ENCODE results near the gene MAML3. TPM values are rescaled to one million over a fixed set of nuclear protein-coding genes. Genes with fewer than 3 reads are reported as not detected.

Gene MAML3
- total RNA-seq, 5 donors from 2014 or later (not counting 1 experiment from before 2014, with no cell fraction given): 2.0 to 3.4 (median 2.7) TPM

GRCh38 chr4:139786494-139787354 is 367.3 kb downstream of the MAML3 start:
- Histone ChIP-seq H3K9me3 (no peaks in the 10 kb centered on the region), H3K4me1 (ENCODE audit: control insufficient read depth in 1 of 2, extremely low read depth in 1 of 2, insufficient read depth in 2 of 2, low read length in 2 of 2) (no peaks in the 10 kb centered on the region), H3K4me3 (ENCODE audit: control insufficient read depth in 1 of 2, extremely low read depth in 1 of 2, low read length in 1 of 2) (no peak overlapping the region), H3K36me3 (ENCODE audit: control insufficient read depth in 2 of 2, extremely low read depth in 1 of 2, insufficient read depth in 1 of 2, low read length in 1 of 2) (no peaks in the 10 kb centered on the region), H3K27me3 (replicated peaks in 1 of 2; ENCODE audit: control insufficient read depth in 2 of 2, extremely low read depth in 1 of 2, insufficient read depth in 2 of 2, low read length in 1 of 2) (peaks cover 0 to 2% of the 10 kb centered on the region in 2 experiments), H3K27ac (ENCODE audit: low read length) (no peak overlapping the region)
- H3K9me3 Mint-ChIP-seq: no peaks in the 10 kb centered on the region
- ChIA-PET POLR2A (no interaction called here), CTCF (no interaction called here)
- ATAC-seq (replicated peaks in 1 of 4): no peak
- WGBS (ENCODE audit: insufficient coverage): 70% methylated on average over 3 of the region's 12 CpGs
- H3K4me3 Mint-ChIP-seq: no peak overlapping the region
- no peak for DNase-seq
- H3K4me1 Mint-ChIP-seq: no peaks in the 10 kb centered on the region
- no peaks in the 10 kb centered on the region for H3K36me3 Mint-ChIP-seq
- H3K27ac Mint-ChIP-seq: no peak overlapping the region
- H3K27me3 Mint-ChIP-seq: peaks cover 0 to 11% of the 10 kb centered on the region in 2 donors

GRCh38 chr4:139785356-139785755 is 368.6 kb downstream of the MAML3 start:
- no peak overlapping the region for H3K27ac Mint-ChIP-seq

GRCh38 chr4:139783741-139784484 is 370.1 kb downstream of the MAML3 start:
- WGBS (ENCODE audit: insufficient coverage): 90% methylated on average over 12 of the region's 20 CpGs
- Histone ChIP-seq H3K4me3 (ENCODE audit: control insufficient read depth in 1 of 2, extremely low read depth in 1 of 2, low read length in 1 of 2) (no peak overlapping the region), H3K36me3 (ENCODE audit: control insufficient read depth in 2 of 2, extremely low read depth in 1 of 2, insufficient read depth in 1 of 2, low read length in 1 of 2) (no peaks in the 10 kb centered on the region), H3K9me3 (no peaks in the 10 kb centered on the region), H3K27me3 (replicated peaks in 1 of 2; ENCODE audit: control insufficient read depth in 2 of 2, extremely low read depth in 1 of 2, insufficient read depth in 2 of 2, low read length in 1 of 2) (no peaks in the 10 kb centered on the region), H3K27ac (ENCODE audit: low read length) (no peak overlapping the region), H3K4me1 (ENCODE audit: control insufficient read depth in 1 of 2, extremely low read depth in 1 of 2, insufficient read depth in 2 of 2, low read length in 2 of 2) (no peaks in the 10 kb centered on the region)
- no peaks in the 10 kb centered on the region for H3K9me3 Mint-ChIP-seq
- H3K4me1 Mint-ChIP-seq: no peaks in the 10 kb centered on the region
- CTCF ChIA-PET: no interaction called here
- H3K27me3 Mint-ChIP-seq: peaks cover 0 to 4% of the 10 kb centered on the region in 2 donors
- H3K36me3 Mint-ChIP-seq: no peaks in the 10 kb centered on the region
- no peak for DNase-seq
- no peak overlapping the region for H3K27ac Mint-ChIP-seq
- ATAC-seq (replicated peaks in 1 of 4): no peak
- POLR2A ChIA-PET: no interaction called here
- H3K4me3 Mint-ChIP-seq: no peak overlapping the region

More at GRCh38 chr4:139785356-139785755, 368.6 kb downstream of the MAML3 start:
- Mint-ChIP-seq H3K27me3 (peaks cover 0 to 8% of the 10 kb centered on the region in 2 donors), H3K4me1 (no peaks in the 10 kb centered on the region), H3K36me3 (no peaks in the 10 kb centered on the region), H3K4me3 (no peak overlapping the region), H3K9me3 (no peaks in the 10 kb centered on the region)
- no peak overlapping the region for H3K4me3 ChIP-seq (ENCODE audit: control insufficient read depth in 1 of 2, extremely low read depth in 1 of 2, low read length in 1 of 2)
- CTCF ChIA-PET: interaction anchor here in 1 of 2 donors (0.6 kb wide), 1 partner anchor 14 kb away, joined by 3 read pairs; no protein-coding TSS in a partner anchor
- H3K27ac ChIP-seq (ENCODE audit: low read length): no peak overlapping the region
- DNase-seq (no peak), ATAC-seq (replicated peaks in 1 of 4) (no peak)
- no peaks in the 10 kb centered on the region for H3K4me1 ChIP-seq (ENCODE audit: control insufficient read depth in 1 of 2, extremely low read depth in 1 of 2, insufficient read depth in 2 of 2, low read length in 2 of 2)
- H3K9me3 ChIP-seq: no peaks in the 10 kb centered on the region
- POLR2A ChIA-PET: interaction anchor here in 1 of 2 donors (0.6 kb wide), 1 partner anchor 37 kb away, joined by 10 read pairs; no protein-coding TSS in a partner anchor
- no peaks in the 10 kb centered on the region for H3K36me3 ChIP-seq (ENCODE audit: control insufficient read depth in 2 of 2, extremely low read depth in 1 of 2, insufficient read depth in 1 of 2, low read length in 1 of 2)
- WGBS (ENCODE audit: insufficient coverage): 100% methylated on average over 1 of the region's 4 CpGs
- H3K27me3 ChIP-seq (replicated peaks in 1 of 2; ENCODE audit: control insufficient read depth in 2 of 2, extremely low read depth in 1 of 2, insufficient read depth in 2 of 2, low read length in 1 of 2): peaks cover 0 to 2% of the 10 kb centered on the region in 2 experiments

GRCh38 chr4:139782926-139783522 is 371.0 kb downstream of the MAML3 start:
- peaks cover 0 to 1% of the 10 kb centered on the region in 2 donors for H3K27me3 Mint-ChIP-seq
- Histone ChIP-seq H3K27me3 (replicated peaks in 1 of 2; ENCODE audit: control insufficient read depth in 2 of 2, extremely low read depth in 1 of 2, insufficient read depth in 2 of 2, low read length in 1 of 2) (no peaks in the 10 kb centered on the region), H3K4me1 (ENCODE audit: control insufficient read depth in 1 of 2, extremely low read depth in 1 of 2, insufficient read depth in 2 of 2, low read length in 2 of 2) (no peaks in the 10 kb centered on the region), H3K9me3 (no peaks in the 10 kb centered on the region), H3K27ac (ENCODE audit: low read length) (no peak overlapping the region), H3K4me3 (ENCODE audit: control insufficient read depth in 1 of 2, extremely low read depth in 1 of 2, low read length in 1 of 2) (no peak overlapping the region), H3K36me3 (ENCODE audit: control insufficient read depth in 2 of 2, extremely low read depth in 1 of 2, insufficient read depth in 1 of 2, low read length in 1 of 2) (no peaks in the 10 kb centered on the region)
- ATAC-seq (replicated peaks in 1 of 4) (no peak), DNase-seq (no peak)
- ChIA-PET CTCF (no interaction called here), POLR2A (no interaction called here)
- H3K36me3 Mint-ChIP-seq: no peaks in the 10 kb centered on the region
- 77% methylated on average over 5 of the region's 7 CpGs for WGBS (ENCODE audit: insufficient coverage)
- H3K4me1 Mint-ChIP-seq: no peaks in the 10 kb centered on the region
- no peak overlapping the region for H3K4me3 Mint-ChIP-seq
- H3K9me3 Mint-ChIP-seq: no peaks in the 10 kb centered on the region
- no peak overlapping the region for H3K27ac Mint-ChIP-seq

- ChIA-PET CTCF (no interaction called here), POLR2A (no interaction called here)
These were observed 372.9 kb downstream of the MAML3 start for GRCh38 chr4:139781066-139781465.

GRCh38 chr4:139779691-139780090 is 374.3 kb downstream of the MAML3 start:
- ChIA-PET POLR2A (no interaction called here), CTCF (no interaction called here)
- Histone ChIP-seq H3K27ac (ENCODE audit: low read length) (no peak overlapping the region), H3K4me1 (ENCODE audit: control insufficient read depth in 1 of 2, extremely low read depth in 1 of 2, insufficient read depth in 2 of 2, low read length in 2 of 2) (no peaks in the 10 kb centered on the region), H3K27me3 (replicated peaks in 1 of 2; ENCODE audit: control insufficient read depth in 2 of 2, extremely low read depth in 1 of 2, insufficient read depth in 2 of 2, low read length in 1 of 2) (no peaks in the 10 kb centered on the region), H3K36me3 (ENCODE audit: control insufficient read depth in 2 of 2, extremely low read depth in 1 of 2, insufficient read depth in 1 of 2, low read length in 1 of 2) (no peaks in the 10 kb centered on the region), H3K4me3 (ENCODE audit: control insufficient read depth in 1 of 2, extremely low read depth in 1 of 2, low read length in 1 of 2) (no peak overlapping the region), H3K9me3 (no peaks in the 10 kb centered on the region)
- 100% methylated on average over 4 of the region's 9 CpGs for WGBS (ENCODE audit: insufficient coverage)
- Mint-ChIP-seq H3K27ac (no peak overlapping the region), H3K4me1 (no peaks in the 10 kb centered on the region), H3K4me3 (no peak overlapping the region), H3K27me3 (no peaks in the 10 kb centered on the region), H3K36me3 (no peaks in the 10 kb centered on the region), H3K9me3 (no peaks in the 10 kb centered on the region)
- DNase-seq: no peak
- no peak for ATAC-seq (replicated peaks in 1 of 4)

More at GRCh38 chr4:139781066-139781465, 372.9 kb downstream of the MAML3 start:
- no peaks in the 10 kb centered on the region for H3K27me3 ChIP-seq (replicated peaks in 1 of 2; ENCODE audit: control insufficient read depth in 2 of 2, extremely low read depth in 1 of 2, insufficient read depth in 2 of 2, low read length in 1 of 2)
- Mint-ChIP-seq H3K4me1 (no peaks in the 10 kb centered on the region), H3K27me3 (peaks cover 0 to 1% of the 10 kb centered on the region in 2 donors), H3K4me3 (no peak overlapping the region), H3K27ac (no peak overlapping the region), H3K9me3 (no peaks in the 10 kb centered on the region), H3K36me3 (no peaks in the 10 kb centered on the region)
- H3K27ac ChIP-seq (ENCODE audit: low read length): no peak overlapping the region
- ATAC-seq (replicated peaks in 1 of 4) (no peak), DNase-seq (no peak)
- H3K4me3 ChIP-seq (ENCODE audit: control insufficient read depth in 1 of 2, extremely low read depth in 1 of 2, low read length in 1 of 2): no peak overlapping the region
- no peaks in the 10 kb centered on the region for H3K36me3 ChIP-seq (ENCODE audit: control insufficient read depth in 2 of 2, extremely low read depth in 1 of 2, insufficient read depth in 1 of 2, low read length in 1 of 2)
- no CpG with 5 or more reads among the region's 3 CpGs for WGBS (ENCODE audit: insufficient coverage)
- no peaks in the 10 kb centered on the region for H3K9me3 ChIP-seq
- H3K4me1 ChIP-seq (ENCODE audit: control insufficient read depth in 1 of 2, extremely low read depth in 1 of 2, insufficient read depth in 2 of 2, low read length in 2 of 2): no peaks in the 10 kb centered on the region

All from T-cell (primary cell).